Measurements from ENCODE around the gene OSBP2. TPM values are rescaled to one million over a fixed set of nuclear protein-coding genes. Genes with fewer than 3 reads are reported as not detected.

The OSBP2 gene
- total and polyA plus RNA-seq, 10 of the 15 experiments (the other 5 are each of a cell fraction or from before 2014, with no cell fraction given), result 0.11 to 7.7 (median 3.6) TPM

GRCh38 chr22:30920407-30920806, 225.7 kb downstream of the OSBP2 start (continued):
- TF ChIP-seq, protein P1, sequence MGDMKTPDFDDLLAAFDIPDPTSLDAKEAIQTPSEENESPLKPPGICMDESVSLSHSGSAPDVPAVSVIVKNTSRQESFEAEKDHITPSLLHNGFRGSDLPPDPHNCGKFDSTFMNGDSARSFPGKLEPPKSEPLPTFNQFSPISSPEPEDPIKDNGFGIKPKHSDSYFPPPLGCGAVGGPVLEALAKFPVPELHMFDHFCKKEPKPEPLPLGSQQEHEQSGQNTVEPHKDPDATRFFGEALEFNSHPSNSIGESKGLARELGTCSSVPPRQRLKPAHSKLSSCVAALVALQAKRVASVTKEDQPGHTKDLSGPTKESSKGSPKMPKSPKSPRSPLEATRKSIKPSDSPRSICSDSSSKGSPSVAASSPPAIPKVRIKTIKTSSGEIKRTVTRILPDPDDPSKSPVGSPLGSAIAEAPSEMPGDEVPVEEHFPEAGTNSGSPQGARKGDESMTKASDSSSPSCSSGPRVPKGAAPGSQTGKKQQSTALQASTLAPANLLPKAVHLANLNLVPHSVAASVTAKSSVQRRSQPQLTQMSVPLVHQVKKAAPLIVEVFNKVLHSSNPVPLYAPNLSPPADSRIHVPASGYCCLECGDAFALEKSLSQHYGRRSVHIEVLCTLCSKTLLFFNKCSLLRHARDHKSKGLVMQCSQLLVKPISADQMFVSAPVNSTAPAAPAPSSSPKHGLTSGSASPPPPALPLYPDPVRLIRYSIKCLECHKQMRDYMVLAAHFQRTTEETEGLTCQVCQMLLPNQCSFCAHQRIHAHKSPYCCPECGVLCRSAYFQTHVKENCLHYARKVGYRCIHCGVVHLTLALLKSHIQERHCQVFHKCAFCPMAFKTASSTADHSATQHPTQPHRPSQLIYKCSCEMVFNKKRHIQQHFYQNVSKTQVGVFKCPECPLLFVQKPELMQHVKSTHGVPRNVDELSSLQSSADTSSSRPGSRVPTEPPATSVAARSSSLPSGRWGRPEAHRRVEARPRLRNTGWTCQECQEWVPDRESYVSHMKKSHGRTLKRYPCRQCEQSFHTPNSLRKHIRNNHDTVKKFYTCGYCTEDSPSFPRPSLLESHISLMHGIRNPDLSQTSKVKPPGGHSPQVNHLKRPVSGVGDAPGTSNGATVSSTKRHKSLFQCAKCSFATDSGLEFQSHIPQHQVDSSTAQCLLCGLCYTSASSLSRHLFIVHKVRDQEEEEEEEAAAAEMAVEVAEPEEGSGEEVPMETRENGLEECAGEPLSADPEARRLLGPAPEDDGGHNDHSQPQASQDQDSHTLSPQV (IDR thresholded peaks at IDR 0.05), result no peak
- TF ChIP-seq WRNIP1 (IDR thresholded peaks at IDR 0.05; ENCODE audit: borderline replicate concordance, low read depth, low read length) (no peak), ZNF274 (IDR thresholded peaks at IDR 0.05; ENCODE audit: insufficient read depth, insufficient read length) (no peak), ZSCAN29 (IDR thresholded peaks at IDR 0.05) (no peak), YY1 (IDR thresholded peaks at IDR 0.05; ENCODE audit: low read depth, low read length) (peak; percentile 25; the same call in 1 of the 2 replicates), ZNF207 (IDR thresholded peaks at IDR 0.05; ENCODE audit: borderline replicate concordance) (no peak), SIN3A (IDR thresholded peaks at IDR 0.05; ENCODE audit: low read depth, low read length) (no peak), FOXM1 (IDR thresholded peaks at IDR 0.05; ENCODE audit: low read depth, low read length) (no peak), KLF5 (IDR thresholded peaks at IDR 0.05; ENCODE audit: partially characterized antibody) (no peak), CHD2 (IDR thresholded peaks at IDR 0.05; ENCODE audit: borderline replicate concordance, low read depth, low read length) (no peak), DPF2 (IDR thresholded peaks at IDR 0.05) (no peak), SMAD5 (IDR thresholded peaks at IDR 0.05; ENCODE audit: low read depth) (no peak), MYB (IDR thresholded peaks at IDR 0.05; ENCODE audit: borderline replicate concordance, low read depth, low read length) (no peak), RAD21 (IDR thresholded peaks at IDR 0.05; ENCODE audit: insufficient read depth, low read depth, low read length) (peak; percentile 64), RCOR1 (conservative IDR thresholded peaks at IDR 0.05; ENCODE audit: low read depth, low read length) (no peak), FOXK2 (IDR thresholded peaks at IDR 0.05) (no peak), RB1 (IDR thresholded peaks at IDR 0.05; ENCODE audit: borderline replicate concordance) (no peak), ATF7 (IDR thresholded peaks at IDR 0.05; ENCODE audit: low read depth) (no peak), CHD1 (IDR thresholded peaks at IDR 0.05; ENCODE audit: low read depth, low read length) (no peak), POLR2AphosphoS5 (IDR thresholded peaks at IDR 0.05; ENCODE audit: low read length) (no peak), CREB1 (IDR thresholded peaks at IDR 0.05; ENCODE audit: low read depth) (no peak)
